GM12878 (cell line): ENCODE data around the gene URB1. TPM values are rescaled to one million over a fixed set of nuclear protein-coding genes. Genes with fewer than 3 reads are reported as not detected.

Experiments
- ATAC-seq: fragments of 200-7000 bp; cut with Tn5 transposase; 3 replicates; pipeline ENCODE4 v1.9.1; 2020; ENCODE audit warnings: mild to moderate bottlenecking, moderate library complexity
- BruUV-seq: library from RNA; stranded (reverse); fragments of 400-500 nt; replicated peaks from 2 replicates; lab custom pipeline; 2021; lab: Mats Ljungman, UMichigan
- CTCF ChIA-PET: fragments of 300-600 bp; sonication (Branson Sonifier 250); formaldehyde crosslinking; extraction: SDS; loops from one replicate; lab custom pipeline; 2021; ENCODE audit warnings: inconsistent platforms; lab: Yijun Ruan, JAX
- POLR2A ChIA-PET: fragments of 350-600 bp; formaldehyde crosslinking; extraction: SDS; loops from one replicate; lab custom pipeline; 2021; ENCODE audit warnings: inconsistent platforms; lab: Charles Lee
- RAD21 ChIA-PET: fragments of 300-600 bp; sonication (Branson Sonifier 250); formaldehyde crosslinking; loops from one replicate; lab custom pipeline; 2023; ENCODE audit warnings: antibody characterized with exemption; ENCODE audit not compliant: unreplicated experiment; lab: Charles Lee
- SMC1A ChIA-PET: fragments of 300-600 bp; sonication (Branson Sonifier 250); formaldehyde crosslinking; loops from one replicate; lab custom pipeline; 2023; ENCODE audit not compliant: unreplicated experiment, uncharacterized antibody; lab: Charles Lee
- DNase-seq: peaks from one replicate; pipeline ENCODE4 v3.0.0-alpha.2; 2011; ENCODE audit warnings: low read depth, low spot score
- FAIRE-seq: peaks from 3 replicates; lab custom pipeline; 2011; peaks lifted over from hg19 to GRCh38; lab: Jason Lieb, UNC
- H2AFZ ChIP-seq: 2 replicates; pipeline ENCODE4 v1.6.0; 2011; ENCODE audit warnings: low read depth, low read length, control low read depth; ENCODE audit not compliant: control insufficient read depth
- H3K27ac ChIP-seq: 2 replicates; pipeline ENCODE4 v1.5.1; 2011; ENCODE audit warnings: control low read depth; ENCODE audit not compliant: control insufficient read depth, insufficient read depth
- H3K27me3 ChIP-seq, 2 experiments: replicated peaks in 1 of 2; 2 replicates each; pipeline versions ENCODE4 v1.6.0 to v1.6.1; 2011; ENCODE audit warnings: low read length in 1 of 2; ENCODE audit not compliant: control insufficient read depth in 2 of 2, insufficient read depth in 2 of 2
- H3K36me3 ChIP-seq, 2 experiments: 2 replicates each; pipeline ENCODE4 v1.5.1; 2011; ENCODE audit warnings: low read length in 1 of 2; ENCODE audit not compliant: control insufficient read depth in 2 of 2, insufficient read depth in 2 of 2
- H3K4me1 ChIP-seq: 2 replicates; pipeline ENCODE4 v1.6.1; 2011; ENCODE audit warnings: mild to moderate bottlenecking, low read length, moderate library complexity, mixed read lengths; ENCODE audit not compliant: control insufficient read depth, insufficient read depth
- H3K4me2 ChIP-seq: 2 replicates; pipeline ENCODE4 v1.6.0; 2011; ENCODE audit warnings: control low read depth; ENCODE audit not compliant: control insufficient read depth, insufficient read depth
- H3K4me3 ChIP-seq: fragments of 200-600 bp; sonication (generic); 2 replicates; pipeline ENCODE4 v1.5.1; 2016
- H3K79me2 ChIP-seq: 2 replicates; pipeline ENCODE4 v1.6.0; 2011; ENCODE audit warnings: low read length; ENCODE audit not compliant: control insufficient read depth, insufficient read depth
- H3K9ac ChIP-seq: 2 replicates; pipeline ENCODE4 v1.8.0; 2011; ENCODE audit warnings: low read length, control low read depth, mixed read lengths; ENCODE audit not compliant: control insufficient read depth, insufficient read depth
- H3K9me3 ChIP-seq: replicated peaks from 3 replicates; pipeline ENCODE4 v1.5.1; 2011; ENCODE audit warnings: mild to moderate bottlenecking, low read length; ENCODE audit not compliant: control insufficient read depth, insufficient read depth
- H4K20me1 ChIP-seq: 2 replicates; pipeline ENCODE4 v1.6.0; 2011; ENCODE audit not compliant: control insufficient read depth, insufficient read depth
- CHD2 ChIP-seq: IDR thresholded peaks from 2 replicates; pipeline ENCODE4 v1.6.1; 2011; ENCODE audit warnings: low read depth, low read length, improper control_type of control experiment, borderline replicate concordance
- DPF2 ChIP-seq: fragments of 450-650 bp; IDR thresholded peaks from 2 replicates; pipeline ENCODE4 v1.6.1; 2017; ENCODE audit warnings: mild to moderate bottlenecking
- EGR1 ChIP-seq, 2 experiments: IDR thresholded peaks; 1 replicate in 1 of 2; 2 replicates in 1 of 2; pipeline ENCODE4 v1.6.1; 2011 to 2012; ENCODE audit warnings: low read depth in 2 of 2, low read length in 2 of 2, borderline replicate concordance in 1 of 2, mild to moderate bottlenecking in 1 of 2, moderate library complexity in 1 of 2
- MEF2B ChIP-seq: fragments of 450-650 bp; IDR thresholded peaks from 2 replicates; pipeline ENCODE4 v1.6.1; 2018; ENCODE audit warnings: mild to moderate bottlenecking, moderate library complexity; ENCODE audit not compliant: partially characterized antibody, poor library complexity, severe bottlenecking
- MYC ChIP-seq: IDR thresholded peaks from 2 replicates; pipeline ENCODE4 v1.6.1; 2011; ENCODE audit warnings: mild to moderate bottlenecking, low read length, moderate library complexity, inconsistent platforms; ENCODE audit not compliant: insufficient read depth, insufficient replicate concordance, insufficient read length, severe bottlenecking
- NRF1 ChIP-seq: conservative IDR thresholded peaks from 2 replicates; pipeline ENCODE4 v1.6.1; 2011; ENCODE audit warnings: mild to moderate bottlenecking, low read depth, low read length, improper control_type of control experiment
- PAX5 ChIP-seq: IDR thresholded peaks from 2 replicates; pipeline ENCODE4 v1.6.1; 2011; ENCODE audit warnings: low read depth, low read length, borderline replicate concordance
- POLR2A ChIP-seq: IDR thresholded peaks from 2 replicates; pipeline ENCODE4 v1.6.1; 2011; ENCODE audit warnings: low read depth, mild to moderate bottlenecking, low read length
- POLR2AphosphoS5 ChIP-seq: IDR thresholded peaks from 2 replicates; pipeline ENCODE4 v1.6.1; 2011; ENCODE audit warnings: mild to moderate bottlenecking, low read length, inconsistent platforms
- RAD21 ChIP-seq: IDR thresholded peaks from 2 replicates; pipeline ENCODE4 v1.6.1; 2011; ENCODE audit warnings: mild to moderate bottlenecking, low read depth, low read length, moderate library complexity; ENCODE audit not compliant: insufficient read depth
- TAF1 ChIP-seq: IDR thresholded peaks from 2 replicates; pipeline ENCODE4 v1.6.1; 2011; ENCODE audit warnings: mild to moderate bottlenecking, low read depth, low read length, borderline replicate concordance
- WGBS: methylation state at CpG from one replicate; pipeline ENCODE4 v1.1.6; 2016; ENCODE audit warnings: low lambda C conversion rate; ENCODE audit not compliant: insufficient replicate concordance, insufficient coverage; ENCODE audit errors: missing lambda C conversion rate; 5-methylcytosine and 5-hydroxymethylcytosine counted together
- in situ Hi-C: fragments of 300-500 bp; cut with MboI; formaldehyde crosslinking; loops from 9 replicates; pipeline ENCODE4 v1.14.3; 2018; ENCODE audit warnings: mixed read lengths
- intact Hi-C: fragments of 100-400 bp; cut with micrococcal nuclease; formaldehyde crosslinking; loops from one replicate; pipeline ENCODE4 v1.14.2; 2022; ENCODE audit not compliant: unreplicated experiment
- polyA plus RNA-seq, 11 experiments: library from polyadenylated mRNA; depleted of rRNA in 4 of 11; unstranded in 6 of 11; stranded (reverse) in 5 of 11; fragments of >200 nt; fragmentation: Nextera tagmentation in 4 of 11; fragmentation: Illumina TruSeq in 1 of 11; extraction: Ambion mirVana in 4 of 11; extraction: Trizol in 1 of 11; gene quantifications; 1 replicate in 1 of 11; 2 replicates in 10 of 11; pipeline versions ENCODE4 v1.2.1 to v1.2.3, GENCODE V29; 2011 to 2016; ENCODE audit warnings: inconsistent platforms in 2 of 11, missing spikeins in 2 of 11, low read depth in 1 of 11
- total RNA-seq, 4 experiments: library from RNA; depleted of rRNA in 3 of 4; stranded (reverse); fragments of >200 nt in 3 of 4; fragmentation: Illumina TruSeq in 1 of 4; extraction: Trizol in 1 of 4; gene quantifications; 2 replicates each; pipeline versions ENCODE4 v1.2.1 to v1.2.3, GENCODE V29; 2013 to 2021

URB1 gene
- total and polyA plus RNA-seq, 10 of the 15 experiments (the other 5 are each of a cell fraction or from before 2014, with no cell fraction given) = 0.56 to 23.2 (median 8.9) TPM

GRCh38 chr21:32350211-32350980 lies 42.4 kb downstream of the URB1 start:
- intact Hi-C loops = no loop called here
- FAIRE-seq (no peak), DNase-seq (no peak), ATAC-seq (no peak)
- in situ Hi-C loops = no loop called here
- Histone ChIP-seq H3K9me3 (peaks cover 2% of the 10 kb centered on the region; the same call in 2 of the 3 replicates), H4K20me1 (no peaks in the 10 kb centered on the region), H3K27ac (no peak overlapping the region), H3K36me3 (peaks cover 50 to 51% of the 10 kb centered on the region in 2 experiments), H3K27me3 (no peaks in the 10 kb centered on the region), H3K9ac (no peak overlapping the region), H3K4me1 (peaks cover 7% of the 10 kb centered on the region), H2AFZ (no peak overlapping the region), H3K79me2 (no peaks in the 10 kb centered on the region), H3K4me2 (no peak overlapping the region), H3K4me3 (no peak overlapping the region)
- no peak for TF ChIP-seq CHD2
- no peak for TF ChIP-seq RAD21
- no peak for TF ChIP-seq POLR2A
- TF ChIP-seq POLR2AphosphoS5 = no peak
- TF ChIP-seq MYC = no peak
- TF ChIP-seq TAF1 = no peak
- no peak for TF ChIP-seq DPF2
- no peak for TF ChIP-seq EGR1 (IDR thresholded peaks at IDR 0.05; ENCODE audit: borderline replicate concordance in 1 of 2, low read depth in 2 of 2, low read length in 2 of 2)
- TF ChIP-seq MEF2B = no peak
- TF ChIP-seq NRF1 = no peak
- no peak for TF ChIP-seq PAX5
- WGBS = 98% methylated on average over 16 of the region's 16 CpGs
- BruUV-seq = no TSS peak
- RAD21 ChIA-PET = no interaction called here
- SMC1A ChIA-PET = no interaction called here
- CTCF ChIA-PET = no interaction called here
- POLR2A ChIA-PET = no interaction called here
